Keratinocyte (primary cell): Measurements from ENCODE around the gene ROBO3. TPM values are rescaled to one million over a fixed set of nuclear protein-coding genes. Genes with fewer than 3 reads are reported as not detected.

Experiments used
- DNase-seq: peaks from one replicate; pipeline ENCODE4 v3.0.0-alpha.2; 2011; ENCODE audit warnings: low read depth, missing footprints, low spot score
- FAIRE-seq: peaks from 2 replicates; lab custom pipeline; 2011; peaks lifted over from hg19 to GRCh38; lab: Jason Lieb, UNC
- H2AFZ ChIP-seq: 2 replicates; pipeline ENCODE4 v1.6.0; 2012; ENCODE audit warnings: low read length, control low read depth, inconsistent platforms; ENCODE audit not compliant: control insufficient read depth
- H3K27ac ChIP-seq: 2 replicates; pipeline ENCODE4 v1.5.1; 2011; ENCODE audit warnings: low read length; ENCODE audit not compliant: control insufficient read depth, insufficient read depth
- H3K27me3 ChIP-seq: 3 replicates; pipeline ENCODE4 v1.6.0; 2011; ENCODE audit warnings: low read length; ENCODE audit not compliant: control insufficient read depth, insufficient read depth; ENCODE audit errors: extremely low read depth
- H3K36me3 ChIP-seq, 2 experiments: 2 replicates in 1 of 2; 3 replicates in 1 of 2; pipeline ENCODE4 v1.5.1; 2011; ENCODE audit warnings: low read length in 2 of 2, mild to moderate bottlenecking in 1 of 2; ENCODE audit not compliant: control insufficient read depth in 2 of 2, insufficient read depth in 2 of 2; ENCODE audit errors: extremely low read depth in 1 of 2
- H3K4me1 ChIP-seq: 3 replicates; pipeline ENCODE4 v1.5.1; 2011; ENCODE audit warnings: low read length; ENCODE audit not compliant: control insufficient read depth, insufficient read depth; ENCODE audit errors: extremely low read depth
- H3K4me2 ChIP-seq: 3 replicates; pipeline ENCODE4 v1.6.0; 2011; ENCODE audit warnings: low read depth, low read length; ENCODE audit not compliant: control insufficient read depth, insufficient read depth; ENCODE audit errors: extremely low read depth
- H3K4me3 ChIP-seq, 3 experiments: fragments of 200-600 bp in 1 of 3; sonication (generic) in 1 of 3; 2 replicates in 2 of 3; 3 replicates in 1 of 3; pipeline ENCODE4 v1.5.1; 2011 to 2016; ENCODE audit warnings: low read length in 3 of 3, mild to moderate bottlenecking in 3 of 3, control low read depth in 2 of 3, inconsistent platforms in 1 of 3, low read depth in 1 of 3, mixed read lengths in 1 of 3, mixed run types in 1 of 3, moderate library complexity in 1 of 3; ENCODE audit not compliant: control insufficient read depth in 2 of 3, insufficient read depth in 2 of 3; ENCODE audit errors: extremely low read depth in 1 of 3
- H3K79me2 ChIP-seq: 2 replicates; pipeline ENCODE4 v1.6.0; 2012; ENCODE audit warnings: low read length; ENCODE audit not compliant: control insufficient read depth, insufficient read depth
- H3K9ac ChIP-seq: 3 replicates; pipeline ENCODE4 v1.6.0; 2011; ENCODE audit warnings: low read length; ENCODE audit not compliant: control insufficient read depth, insufficient read depth; ENCODE audit errors: extremely low read depth
- H3K9me1 ChIP-seq: 3 replicates; pipeline ENCODE4 v1.6.0; 2011; ENCODE audit warnings: low read length; ENCODE audit not compliant: control insufficient read depth, insufficient read depth; ENCODE audit errors: extremely low read depth
- H3K9me3 ChIP-seq: 2 replicates; pipeline ENCODE4 v1.5.1; 2012; ENCODE audit warnings: low read depth, low read length; ENCODE audit not compliant: control insufficient read depth
- H4K20me1 ChIP-seq: 3 replicates; pipeline ENCODE4 v1.6.0; 2011; ENCODE audit warnings: low read length; ENCODE audit not compliant: control insufficient read depth, insufficient read depth; ENCODE audit errors: extremely low read depth
- CTCF ChIP-seq, 3 experiments: IDR thresholded peaks in 1 of 3; conservative IDR thresholded peaks in 1 of 3; optimal IDR thresholded peaks in 1 of 3; 2 replicates in 2 of 3; 3 replicates in 1 of 3; pipeline versions ENCODE3 to v1.5.1; 2011; ENCODE audit warnings: low read length in 3 of 3, mild to moderate bottlenecking in 3 of 3, moderate library complexity in 2 of 3, control low read depth in 1 of 3, inconsistent platforms in 1 of 3; ENCODE audit not compliant: insufficient read depth in 2 of 3; ENCODE audit errors: extremely low read depth in 1 of 3
- EZH2 ChIP-seq: IDR thresholded peaks from one replicate; pipeline ENCODE4 v1.6.1; 2012; ENCODE audit warnings: inconsistent platforms, mild to moderate bottlenecking, low read length, moderate library complexity
- dilution Hi-C: fragments of 300-500 bp; cut with MboI; formaldehyde crosslinking; loops from one replicate; pipeline ENCODE4 v1.7.0; 2020; ENCODE audit warnings: low sequenced_read_pairs; ENCODE audit not compliant: extremely low pct_ligation_motif_present
- polyA plus RNA-seq, 5 experiments: library from polyadenylated mRNA; depleted of rRNA in 3 of 5; stranded (reverse) in 3 of 5; stranded (forward) in 1 of 5; unstranded in 1 of 5; fragments of >200 nt; gene quantifications; 1 replicate in 1 of 5; 2 replicates in 3 of 5; 3 replicates in 1 of 5; pipeline versions ENCODE4 v1.2.1 to v1.2.3, GENCODE V29; 2011 to 2012; ENCODE audit warnings: missing spikeins in 2 of 5, low read depth in 1 of 5, low replicate concordance in 1 of 5

The ROBO3 gene
- polyA plus RNA-seq, 1 donor (not counting 4 experiments of a cell fraction or from before 2014, with no cell fraction given) = 13.6 TPM

GRCh38 chr11:124864176-124864891, 898 bp upstream of the ROBO3 start:
- FAIRE-seq = no peak
- H3K79me2 ChIP-seq = no peaks in the 10 kb centered on the region
- H3K4me1 ChIP-seq = peaks cover 3% of the 10 kb centered on the region
- no peak for TF ChIP-seq CTCF (optimal IDR thresholded peaks at IDR 0.05 in 1 of 3, IDR thresholded peaks at IDR 0.05 in 1 of 3, conservative IDR thresholded peaks at IDR 0.05 in 1 of 3; ENCODE audit: extremely low read depth in 1 of 3, insufficient read depth in 2 of 3, low read length in 3 of 3)
- TF ChIP-seq EZH2 = no peak
- no peak overlapping the region for H3K9ac ChIP-seq
- no peak overlapping the region for H3K27ac ChIP-seq
- H3K9me1 ChIP-seq = no peaks in the 10 kb centered on the region
- no peaks in the 10 kb centered on the region for H3K36me3 ChIP-seq
- peaks cover 88% of the 10 kb centered on the region for H3K27me3 ChIP-seq
- no peak overlapping the region for H2AFZ ChIP-seq
- no peak overlapping the region for H3K4me2 ChIP-seq
- H3K4me3 ChIP-seq = no peak overlapping the region
- no peaks in the 10 kb centered on the region for H4K20me1 ChIP-seq
- DNase-seq = no peak
- dilution Hi-C loops = no loop called here
- H3K9me3 ChIP-seq = no peaks in the 10 kb centered on the region

GRCh38 chr11:124864892-124865180, 396 bp upstream of the ROBO3 start:
- Histone ChIP-seq H3K9me1 (no peaks in the 10 kb centered on the region), H4K20me1 (no peaks in the 10 kb centered on the region), H3K4me1 (peaks cover 3% of the 10 kb centered on the region), H3K27me3 (peaks cover 93% of the 10 kb centered on the region), H3K4me2 (no peak overlapping the region), H3K27ac (no peak overlapping the region), H2AFZ (no peak overlapping the region), H3K9ac (no peak overlapping the region), H3K4me3 (no peak overlapping the region), H3K9me3 (no peaks in the 10 kb centered on the region), H3K36me3 (no peaks in the 10 kb centered on the region), H3K79me2 (no peaks in the 10 kb centered on the region)
- FAIRE-seq = no peak
- dilution Hi-C loops = no loop called here
- DNase-seq = no peak
- TF ChIP-seq CTCF (optimal IDR thresholded peaks at IDR 0.05 in 1 of 3, IDR thresholded peaks at IDR 0.05 in 1 of 3, conservative IDR thresholded peaks at IDR 0.05 in 1 of 3; ENCODE audit: extremely low read depth in 1 of 3, insufficient read depth in 2 of 3, low read length in 3 of 3) = no peak
- peak; percentile 54 for TF ChIP-seq EZH2
